DND-41 (cell line): ENCODE results near the gene ZNF202.

Experiments
- CTCF ChIP-seq: IDR thresholded peaks from 2 replicates; pipeline ENCODE4 v1.5.1; 2012; ENCODE audit warnings: borderline replicate concordance, low read length, moderate library complexity, mild to moderate bottlenecking; ENCODE audit not compliant: poor library complexity, severe bottlenecking; ENCODE audit errors: extremely low read depth
- EZH2 ChIP-seq: IDR thresholded peaks from 3 replicates; pipeline ENCODE4 v1.6.1; 2012; ENCODE audit warnings: borderline replicate concordance, low read depth, mild to moderate bottlenecking, moderate library complexity, low read length, inconsistent platforms; ENCODE audit not compliant: severe bottlenecking

- TF ChIP-seq CTCF (no peak), EZH2 (no peak)
These were observed 48.5 kb downstream of the ZNF202 start for GRCh38 chr11:123692961-123693360.
